Mesenchymal stem cell (in vitro differentiated cells and primary cell): ENCODE results near the gene DTNBP1.
A peak's percentile ranks its signal among the peaks of the same experiment; 100 is the strongest.

ENCODE experiments used
- DNase-seq: peaks from one replicate; pipeline ENCODE4 v3.0.0-alpha.2; 2013
- H2AFZ ChIP-seq: one replicate; pipeline ENCODE4 v1.6.1; 2013; ENCODE audit warnings: low read depth, mild to moderate bottlenecking, control low read depth, inconsistent platforms, low read length, moderate library complexity
- H2AK5ac ChIP-seq: 2 replicates; pipeline ENCODE4 v1.6.1; 2013; ENCODE audit warnings: low read length, moderate library complexity, mild to moderate bottlenecking, inconsistent platforms; ENCODE audit not compliant: severe bottlenecking
- H2BK120ac ChIP-seq: one replicate; pipeline ENCODE4 v1.6.1; 2013; ENCODE audit warnings: low read depth, mild to moderate bottlenecking, inconsistent platforms, low read length, moderate library complexity
- H2BK12ac ChIP-seq, 2 experiments: one replicate each; pipeline ENCODE4 v1.6.1; 2013; ENCODE audit warnings: inconsistent platforms in 2 of 2, low read length in 2 of 2, mild to moderate bottlenecking in 2 of 2, moderate library complexity in 2 of 2, control low read depth in 1 of 2
- H2BK15ac ChIP-seq: one replicate; pipeline ENCODE4 v1.6.1; 2013; ENCODE audit warnings: mild to moderate bottlenecking, low read depth, inconsistent platforms; ENCODE audit not compliant: poor library complexity, severe bottlenecking
- H2BK5ac ChIP-seq: 2 replicates; pipeline ENCODE4 v1.6.1; 2013; ENCODE audit warnings: low read depth, mild to moderate bottlenecking, low read length, control low read depth, inconsistent platforms; ENCODE audit not compliant: poor library complexity, severe bottlenecking
- H3K14ac ChIP-seq, 2 experiments: one replicate each; pipeline ENCODE4 v1.6.1; 2013; ENCODE audit warnings: inconsistent platforms in 2 of 2, low read length in 2 of 2, control low read depth in 1 of 2, mild to moderate bottlenecking in 1 of 2, moderate library complexity in 1 of 2
- H3K18ac ChIP-seq, 2 experiments: one replicate each; pipeline ENCODE4 v1.6.1; 2013; ENCODE audit warnings: inconsistent platforms in 2 of 2, low read length in 2 of 2, control low read depth in 1 of 2, low read depth in 1 of 2, mild to moderate bottlenecking in 1 of 2
- H3K23ac ChIP-seq, 2 experiments: one replicate each; pipeline ENCODE4 v1.6.1; 2013; ENCODE audit warnings: inconsistent platforms in 2 of 2, low read length in 2 of 2, mild to moderate bottlenecking in 2 of 2, moderate library complexity in 2 of 2, control low read depth in 1 of 2
- H3K27ac ChIP-seq: 2 replicates; pipeline ENCODE4 v1.5.1; 2013; ENCODE audit warnings: mild to moderate bottlenecking, moderate library complexity, low read length, control low read depth, inconsistent platforms; ENCODE audit not compliant: poor library complexity, severe bottlenecking
- H3K27me3 ChIP-seq, 2 experiments: 2 replicates each; pipeline versions ENCODE4 v1.6.1 to v1.7.0; 2013; ENCODE audit warnings: low read length in 2 of 2, mild to moderate bottlenecking in 2 of 2, moderate library complexity in 2 of 2, control low read depth in 1 of 2, inconsistent platforms in 1 of 2; ENCODE audit not compliant: control insufficient read depth in 1 of 2, insufficient read depth in 1 of 2
- H3K36me3 ChIP-seq, 2 experiments: 2 replicates each; pipeline versions ENCODE4 v1.6.1 to v1.7.0; 2013; ENCODE audit warnings: low read length in 2 of 2, control low read depth in 1 of 2, inconsistent platforms in 1 of 2, low read depth in 1 of 2, mild to moderate bottlenecking in 1 of 2; ENCODE audit not compliant: insufficient read depth in 2 of 2, control insufficient read depth in 1 of 2
- H3K4ac ChIP-seq, 2 experiments: one replicate each; pipeline ENCODE4 v1.6.1; 2013; ENCODE audit warnings: inconsistent platforms in 2 of 2, low read length in 2 of 2, mild to moderate bottlenecking in 2 of 2, moderate library complexity in 2 of 2, control low read depth in 1 of 2, low read depth in 1 of 2
- H3K4me1 ChIP-seq: 2 replicates; pipeline ENCODE4 v1.6.1; 2013; ENCODE audit warnings: low read depth, low read length, control low read depth; ENCODE audit not compliant: control insufficient read depth, insufficient read depth
- H3K4me2 ChIP-seq: 2 replicates; pipeline ENCODE4 v1.6.1; 2013; ENCODE audit warnings: low read length, mild to moderate bottlenecking, inconsistent platforms; ENCODE audit not compliant: poor library complexity, severe bottlenecking
- H3K4me3 ChIP-seq, 2 experiments: 2 replicates each; pipeline versions ENCODE4 v1.5.1 to v1.7.0; 2013; ENCODE audit warnings: low read length in 2 of 2, mild to moderate bottlenecking in 2 of 2, control low read depth in 1 of 2, low read depth in 1 of 2; ENCODE audit not compliant: insufficient read depth in 1 of 2
- H3K79me1 ChIP-seq: replicated peaks from 2 replicates; pipeline ENCODE4 v1.6.1; 2013; ENCODE audit warnings: mild to moderate bottlenecking, control low read depth, low read length, inconsistent platforms; ENCODE audit not compliant: poor library complexity, severe bottlenecking
- H3K9ac ChIP-seq: 2 replicates; pipeline ENCODE4 v1.7.0; 2013; ENCODE audit warnings: mild to moderate bottlenecking, low read length, moderate library complexity
- H3K9me3 ChIP-seq: 2 replicates; pipeline ENCODE4 v1.7.0; 2013; ENCODE audit warnings: mild to moderate bottlenecking, low read length; ENCODE audit not compliant: control insufficient read depth
- H4K8ac ChIP-seq: one replicate; pipeline ENCODE4 v1.6.1; 2013; ENCODE audit warnings: inconsistent platforms, mild to moderate bottlenecking, low read length, moderate library complexity
- H4K91ac ChIP-seq: one replicate; pipeline ENCODE4 v1.6.1; 2013; ENCODE audit warnings: mild to moderate bottlenecking, low read length, inconsistent platforms
- WGBS: methylation state at CpG from one replicate; pipeline ENCODE4 v1.1.7; 2013; ENCODE audit warnings: mixed read lengths; 5-methylcytosine and 5-hydroxymethylcytosine counted together

Gene DTNBP1

DNA sequence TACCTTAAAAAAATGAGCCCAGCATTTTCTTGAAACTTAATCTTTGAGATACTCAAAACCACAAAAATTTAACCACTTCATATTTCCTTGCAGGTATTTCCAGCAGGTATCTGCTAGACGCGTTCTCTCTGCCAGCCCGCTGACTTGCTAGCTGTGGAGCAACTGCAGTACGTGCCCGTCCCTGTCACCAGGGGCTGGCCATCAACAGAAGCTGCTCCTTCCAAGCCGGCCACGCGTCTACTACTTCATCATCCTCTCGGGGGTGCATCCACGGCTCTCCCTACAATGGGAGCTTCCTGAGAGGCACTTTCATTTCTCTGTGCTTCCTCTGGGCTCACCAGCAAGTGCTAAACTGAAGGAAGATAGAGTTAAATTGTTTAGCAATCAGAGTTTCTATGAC, 132.4 kb downstream of the DTNBP1 start:
- no peak overlapping the region for H3K4me2 ChIP-seq
- no peak overlapping the region for H4K91ac ChIP-seq
- H3K27ac ChIP-seq, result no peak overlapping the region
- peaks cover 8% of the 10 kb centered on the region for H3K9me3 ChIP-seq
- H3K4ac ChIP-seq, result no peak overlapping the region
- H3K4me3 ChIP-seq, result no peak overlapping the region
- H3K14ac ChIP-seq, result no peak overlapping the region
- H2BK12ac ChIP-seq, result no peak overlapping the region
- H3K79me1 ChIP-seq, result peaks cover 23% of the 10 kb centered on the region
- no peak overlapping the region for H2BK15ac ChIP-seq
- no peak overlapping the region for H3K9ac ChIP-seq
- H3K4me1 ChIP-seq, result peaks cover 6% of the 10 kb centered on the region
- no peak overlapping the region for H3K23ac ChIP-seq
- no peaks in the 10 kb centered on the region for H3K27me3 ChIP-seq
- no peak overlapping the region for H2BK5ac ChIP-seq
- H2BK120ac ChIP-seq, result no peak overlapping the region
- no peak for DNase-seq
- no peak overlapping the region for H2AFZ ChIP-seq
- H3K18ac ChIP-seq, result no peak overlapping the region
- H4K8ac ChIP-seq, result no peak overlapping the region
- peaks cover 30 to 48% of the 10 kb centered on the region in 2 experiments for H3K36me3 ChIP-seq
- H2AK5ac ChIP-seq, result no peak overlapping the region
- 98% methylated on average over 10 of the region's 10 CpGs for WGBS

DNA sequence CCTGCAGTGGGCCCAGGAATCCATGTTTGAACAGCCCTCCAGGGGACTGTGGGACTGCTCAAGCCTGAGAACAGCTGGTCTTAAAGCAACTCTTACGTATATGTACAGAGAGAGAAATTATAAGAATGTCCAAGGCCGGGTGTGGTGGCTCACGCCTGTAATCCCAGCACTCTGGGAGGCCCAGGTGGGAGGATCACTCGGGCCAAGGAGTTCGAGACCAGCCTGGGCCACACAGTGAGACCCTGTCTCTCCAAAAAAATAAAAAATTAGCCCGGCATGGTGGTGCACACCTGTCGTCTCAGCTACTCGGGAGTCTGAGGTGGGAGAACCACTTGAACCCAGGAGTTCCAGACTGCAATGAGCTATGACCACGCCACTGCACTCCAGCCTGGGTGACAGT, 134.0 kb downstream of the DTNBP1 start:
- no peak for DNase-seq
- H2BK120ac ChIP-seq, result no peak overlapping the region
- H3K18ac ChIP-seq, result no peak overlapping the region
- H3K23ac ChIP-seq, result no peak overlapping the region
- no peak overlapping the region for H4K91ac ChIP-seq
- no peak overlapping the region for H4K8ac ChIP-seq
- H2AFZ ChIP-seq, result no peak overlapping the region
- no peak overlapping the region for H3K14ac ChIP-seq
- peak overlapping the region; percentile 28 for H2AK5ac ChIP-seq
- H3K79me1 ChIP-seq, result peaks cover 29% of the 10 kb centered on the region
- H2BK15ac ChIP-seq, result no peak overlapping the region
- no peak overlapping the region for H3K4me3 ChIP-seq
- H3K9ac ChIP-seq, result no peak overlapping the region
- WGBS, result 99% methylated on average over 9 of the region's 9 CpGs
- H3K27ac ChIP-seq, result no peak overlapping the region
- H3K4me1 ChIP-seq, result peaks cover 11% of the 10 kb centered on the region
- H3K36me3 ChIP-seq, result peaks cover 40 to 59% of the 10 kb centered on the region in 2 experiments
- H3K9me3 ChIP-seq, result peaks cover 10% of the 10 kb centered on the region
- no peak overlapping the region for H3K4ac ChIP-seq
- H2BK5ac ChIP-seq, result no peak overlapping the region
- no peak overlapping the region for H3K4me2 ChIP-seq
- H2BK12ac ChIP-seq, result no peak overlapping the region
- H3K27me3 ChIP-seq, result no peaks in the 10 kb centered on the region

DNA sequence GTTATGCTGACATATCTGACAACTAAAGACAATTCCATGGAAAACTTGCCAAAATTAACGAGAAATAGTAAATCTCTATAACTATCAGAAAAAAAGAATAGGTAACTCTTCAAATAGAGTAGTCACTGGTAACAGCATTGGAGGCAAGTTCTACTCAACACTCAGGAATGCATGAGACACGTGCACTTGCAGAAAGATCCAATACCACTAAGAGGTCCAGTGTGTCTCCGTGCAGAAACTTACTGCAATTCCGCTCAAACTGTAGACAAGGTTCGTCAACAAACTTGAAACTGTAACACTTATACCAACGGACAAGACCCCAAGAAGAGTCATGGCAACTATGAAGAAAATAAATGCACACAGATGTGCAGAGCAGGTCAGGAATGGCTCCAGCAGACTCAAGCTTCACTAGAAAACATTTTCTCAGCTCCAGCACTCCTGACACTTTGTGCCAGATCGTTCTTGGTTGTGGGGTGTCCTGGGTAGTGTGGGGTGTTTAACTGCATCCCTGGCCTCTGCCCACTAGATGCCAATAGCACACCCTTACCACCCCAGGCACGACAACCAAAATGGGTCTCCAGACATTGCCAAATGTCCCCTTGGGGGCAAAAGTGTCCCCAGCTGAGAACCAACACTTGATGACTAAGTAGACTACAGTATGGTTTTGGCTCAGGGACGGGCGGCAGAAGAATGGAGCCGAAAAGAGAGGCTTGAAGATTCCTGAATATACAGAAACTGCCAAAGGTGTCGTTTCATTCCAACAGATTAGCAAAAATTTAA, 134.8 kb downstream of the DTNBP1 start:
- H3K4me3 ChIP-seq, result no peak overlapping the region
- H3K14ac ChIP-seq, result no peak overlapping the region
- H3K36me3 ChIP-seq, result peaks cover 43 to 68% of the 10 kb centered on the region in 2 experiments
- H4K8ac ChIP-seq, result no peak overlapping the region
- no peaks in the 10 kb centered on the region for H3K27me3 ChIP-seq
- no peak overlapping the region for H3K18ac ChIP-seq
- H3K79me1 ChIP-seq, result peaks cover 26% of the 10 kb centered on the region
- H2BK5ac ChIP-seq, result no peak overlapping the region
- H3K23ac ChIP-seq, result no peak overlapping the region
- 88% methylated on average over 11 of the region's 12 CpGs for WGBS
- H2AK5ac ChIP-seq, result no peak overlapping the region
- no peak overlapping the region for H3K4ac ChIP-seq
- H3K4me2 ChIP-seq, result no peak overlapping the region
- H3K9me3 ChIP-seq, result peaks cover 10% of the 10 kb centered on the region
- H2BK15ac ChIP-seq, result no peak overlapping the region
- H2AFZ ChIP-seq, result no peak overlapping the region
- H2BK12ac ChIP-seq, result no peak overlapping the region
- H2BK120ac ChIP-seq, result no peak overlapping the region
- no peak overlapping the region for H4K91ac ChIP-seq
- peaks cover 12% of the 10 kb centered on the region for H3K4me1 ChIP-seq
- DNase-seq, result no peak
- no peak overlapping the region for H3K27ac ChIP-seq
- H3K9ac ChIP-seq, result no peak overlapping the region

DNA sequence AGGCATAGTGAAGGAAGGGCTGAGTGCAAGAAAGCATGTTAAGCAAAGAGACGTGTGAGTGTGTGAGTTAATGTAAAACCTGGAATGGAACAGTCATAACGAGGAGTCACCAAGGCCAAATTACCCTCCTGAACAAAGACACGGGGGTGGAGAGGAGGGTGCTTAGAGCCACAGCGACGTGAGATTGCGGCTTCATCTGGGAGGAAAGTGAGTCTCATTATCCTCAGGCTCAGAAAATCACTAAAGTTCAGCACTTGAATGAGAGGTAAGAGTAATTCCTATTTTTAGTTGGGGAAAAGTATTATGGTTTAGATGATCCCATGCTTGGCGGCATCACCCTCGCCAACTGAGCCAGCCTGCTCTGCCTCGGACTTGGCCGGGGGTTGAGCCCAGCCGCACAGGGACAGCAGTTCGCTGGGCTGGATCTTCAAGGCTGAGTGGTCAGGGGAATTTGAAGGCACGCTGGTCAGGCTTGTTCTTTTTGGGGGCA, 136.6 kb downstream of the DTNBP1 start:
- Histone ChIP-seq H3K36me3 (peaks cover 44 to 78% of the 10 kb centered on the region in 2 experiments), H2AFZ (no peak overlapping the region), H2BK5ac (no peak overlapping the region), H4K8ac (no peak overlapping the region), H2BK12ac (no peak overlapping the region), H3K4me1 (peaks cover 21% of the 10 kb centered on the region), H3K4me3 (no peak overlapping the region), H3K27ac (peak overlapping the region; percentile 77), H2AK5ac (no peak overlapping the region), H3K4me2 (peak overlapping the region; percentile 19), H2BK15ac (peak overlapping the region; percentile 33), H3K4ac (no peak overlapping the region), H3K9me3 (peaks cover 10% of the 10 kb centered on the region), H3K9ac (no peak overlapping the region), H3K79me1 (peaks cover 25% of the 10 kb centered on the region), H2BK120ac (no peak overlapping the region), H3K23ac (no peak overlapping the region), H3K18ac (no peak overlapping the region), H3K27me3 (no peaks in the 10 kb centered on the region), H4K91ac (peak overlapping the region; percentile 37), H3K14ac (no peak overlapping the region)
- WGBS, result 95% methylated on average over 13 of the region's 13 CpGs
- no peak for DNase-seq
